Ishikawa (cell line): Measurements from ENCODE around the gene PQBP1.

Experiments
- CEBPB ChIP-seq: IDR thresholded peaks from 2 replicates; pipeline ENCODE4 v1.6.1; 2012
- YY1 ChIP-seq: IDR thresholded peaks from 2 replicates; pipeline ENCODE4 v1.6.1; 2012; ENCODE audit warnings: low read depth

GRCh38 chrX:48896611-48897011, 1.1 kb upstream of the PQBP1 start:
- TF ChIP-seq YY1 (no peak), CEBPB (no peak)
